Neural progenitor cell (in vitro differentiated cells): ENCODE results near the gene PRODH.
"Not testable (repeated sequence)": the region's sequence is repeated elsewhere in the genome, so short reads cannot be mapped to it uniquely, and the experiment has no call there.

Experiments
- CTCF ChIP-seq: fragments of 200-600 bp; sonication (generic); IDR thresholded peaks from 2 replicates; pipeline ENCODE4 v1.5.1; 2017; ENCODE audit warnings: antibody characterized with exemption, mild to moderate bottlenecking
- EZH2 ChIP-seq: fragments of 200-600 bp; sonication (generic); IDR thresholded peaks from 2 replicates; pipeline ENCODE4 v1.6.1; 2017; ENCODE audit warnings: antibody characterized with exemption, mild to moderate bottlenecking, moderate library complexity

GRCh38 chr22:18958738-18959137, 22.6 kb upstream of the PRODH start:
- not testable (repeated sequence) for TF ChIP-seq CTCF, EZH2
